Astrocyte (in vitro differentiated cells and primary cell): ENCODE data around the gene MLXIPL.
"Not testable (repeated sequence)": the region's sequence is repeated elsewhere in the genome, so short reads cannot be mapped to it uniquely, and the experiment has no call there.

Source experiments
- CTCF ChIP-seq: IDR thresholded peaks from 2 replicates; pipeline ENCODE4 v1.5.1; 2011; ENCODE audit warnings: low read depth, mild to moderate bottlenecking, inconsistent platforms, low read length, moderate library complexity; ENCODE audit not compliant: insufficient read depth
- EZH2 ChIP-seq: IDR thresholded peaks from 2 replicates; pipeline ENCODE4 v1.6.1; 2012; ENCODE audit warnings: mild to moderate bottlenecking, low read length, inconsistent platforms; ENCODE audit not compliant: insufficient read depth

- not testable (repeated sequence) for TF ChIP-seq CTCF, EZH2
Observed at GRCh38 chr7:73581006-73581405, 43.3 kb downstream of the MLXIPL start.
